Thymus (tissue), 14 donors: Measurements from ENCODE around the gene ZDHHC14. TPM values are rescaled to one million over a fixed set of nuclear protein-coding genes. Genes with fewer than 3 reads are reported as not detected.
A peak's percentile ranks its signal among the peaks of the same experiment; 100 is the strongest.
"Not testable (repeated sequence)": the region's sequence is repeated elsewhere in the genome, so short reads cannot be mapped to it uniquely, and the experiment has no call there.

Source experiments
- DNase-seq, 9 donors: peaks; one replicate each; pipeline ENCODE4 v3.0.0-alpha.2; 2013; ENCODE audit warnings: low spot score in 9 of 9, low read depth in 6 of 9, missing footprints in 1 of 9
- H3K27ac ChIP-seq, 2 donors: one replicate each; pipeline ENCODE4 v1.5.1; 2013; ENCODE audit warnings: control low read depth in 1 of 2, low read depth in 1 of 2, low read length in 1 of 2, mild to moderate bottlenecking in 1 of 2, moderate library complexity in 1 of 2
- H3K27me3 ChIP-seq, 2 donors: one replicate each; pipeline ENCODE4 v1.5.1; 2013; ENCODE audit warnings: low read length in 1 of 2; ENCODE audit not compliant: control insufficient read depth in 2 of 2, insufficient read depth in 1 of 2
- H3K36me3 ChIP-seq, 2 donors: one replicate each; pipeline ENCODE4 v1.5.1; 2013; ENCODE audit warnings: low read length in 1 of 2, mild to moderate bottlenecking in 1 of 2, moderate library complexity in 1 of 2; ENCODE audit not compliant: control insufficient read depth in 2 of 2, insufficient read depth in 2 of 2
- H3K4me1 ChIP-seq, 2 donors: one replicate each; pipeline ENCODE4 v1.5.1; 2013; ENCODE audit warnings: low read length in 2 of 2; ENCODE audit not compliant: control insufficient read depth in 2 of 2, insufficient read depth in 2 of 2
- H3K4me3 ChIP-seq, 2 donors: one replicate each; pipeline ENCODE4 v1.5.1; 2013; ENCODE audit warnings: low read length in 2 of 2, control low read depth in 1 of 2, mild to moderate bottlenecking in 1 of 2
- H3K9me3 ChIP-seq, 2 donors: one replicate each; pipeline ENCODE4 v1.5.1; 2013; ENCODE audit warnings: low read length in 1 of 2, mild to moderate bottlenecking in 1 of 2; ENCODE audit not compliant: control insufficient read depth in 2 of 2, insufficient read depth in 1 of 2
- WGBS: extraction: QIAGEN DNeasy Blood & Tissue Kit; methylation state at CpG from one replicate; pipeline ENCODE4 v1.1.7; 2013; 5-methylcytosine and 5-hydroxymethylcytosine counted together
- long read RNA-seq, 10 donors: transcript quantifications; one replicate each; lab custom pipeline, GENCODE V29; 2026
- polyA plus RNA-seq: library from polyadenylated mRNA; stranded (reverse); fragments of 200-250 nt; gene quantifications from one replicate; pipeline ENCODE4 v1.2.3, GENCODE V29; 2013
- total RNA-seq: library from RNA; stranded (reverse); fragments of 120-200 nt; gene quantifications from one replicate; pipeline ENCODE4 v1.2.4, GENCODE V29; 2013
- donor health status: healthy.

ZDHHC14 gene
- 3.4 TPM for total RNA-seq
- 7.5 TPM for polyA plus RNA-seq
- long read RNA-seq, donor 1, partial matches to known transcripts, result 0 of 1 reads
- long read RNA-seq, donor 1, other reads (novel, unspliced or antisense), result 0 of 1 reads
- long read RNA-seq, donor 2, result 0 reads
- long read RNA-seq, donor 3, full-length matches to known transcripts, result 1 of 1 reads
- long read RNA-seq, donor 3, partial matches to known transcripts, result 0 of 1 reads
- long read RNA-seq, donor 3, other reads (novel, unspliced or antisense), result 0 of 1 reads
- long read RNA-seq, donor 4, result 0 reads
- long read RNA-seq, donor 5, full-length matches to known transcripts, result 3 of 3 reads
- long read RNA-seq, donor 5, partial matches to known transcripts, result 0 of 3 reads
- long read RNA-seq, donor 5, other reads (novel, unspliced or antisense), result 0 of 3 reads
- long read RNA-seq, donor 6, partial matches to known transcripts, result 0 of 1 reads
- long read RNA-seq, donor 6, other reads (novel, unspliced or antisense), result 0 of 1 reads
- long read RNA-seq, donor 7, result 0 reads
- long read RNA-seq, donor 8, result 0 reads
- long read RNA-seq, donor 9, result 0 reads
- long read RNA-seq, donor 10, full-length matches to known transcripts, result 1 of 1 reads
- long read RNA-seq, donor 10, partial matches to known transcripts, result 0 of 1 reads
- long read RNA-seq, donor 10, other reads (novel, unspliced or antisense), result 0 of 1 reads

DNA sequence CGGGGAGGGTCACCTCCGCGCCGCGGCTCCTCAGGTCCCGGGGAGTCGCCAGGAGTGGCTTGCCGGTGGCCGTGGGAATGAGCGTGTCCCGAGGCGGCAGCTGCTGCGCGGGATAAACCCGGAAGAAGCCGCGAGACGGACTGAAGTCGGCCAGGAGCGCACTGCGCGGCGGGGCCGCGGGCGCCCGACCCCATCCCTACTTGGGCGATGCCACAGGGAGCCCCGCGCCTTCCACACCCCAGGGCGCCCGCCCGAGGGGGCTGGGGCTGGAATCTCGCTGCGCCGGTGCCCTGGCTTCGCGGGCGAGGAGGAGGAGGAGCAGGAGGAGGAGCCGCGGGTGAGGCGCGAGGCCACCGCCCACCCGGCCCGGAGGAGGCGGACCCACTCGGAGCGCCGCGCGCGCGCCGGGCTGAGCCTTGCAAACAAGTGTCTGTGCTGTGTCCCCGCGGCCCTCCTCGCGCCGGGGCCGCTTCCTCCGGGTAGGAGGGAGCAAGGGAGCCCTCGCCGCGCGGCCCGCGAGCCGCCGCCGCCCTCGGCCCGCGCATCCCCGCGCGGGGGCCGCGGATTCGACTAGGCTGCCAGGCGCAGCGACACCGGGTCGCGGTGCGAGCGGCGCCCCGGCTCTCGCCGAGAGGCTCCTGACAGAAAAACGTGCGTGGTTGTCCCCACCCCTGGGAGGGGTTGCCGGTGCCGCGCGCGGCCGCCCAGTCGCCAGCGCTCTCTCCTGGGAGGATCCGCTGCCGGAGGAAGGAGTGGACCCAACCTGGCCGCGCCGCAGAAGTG is at the start of gene ZDHHC14:
TSS of gene ZDHHC14 (plus strand) at position 412 of the 783 bp plus-strand sequence.
- DNase-seq, result peak in 8 of 9 donors; percentile 67 to 92 (median 83)
- peaks cover 10 to 13% of the 10 kb centered on the region in 2 donors for H3K4me1 ChIP-seq
- H3K36me3 ChIP-seq, result no peaks in the 10 kb centered on the region
- WGBS, result under 1% methylated on average over 106 of the region's 106 CpGs
- peak within 1 kb of the TSS; percentile 80 for H3K27ac ChIP-seq
- peaks cover 0 to 3% of the 10 kb centered on the region in 2 donors for H3K9me3 ChIP-seq
- peak within 1 kb of the TSS; percentile 79 to 81 for H3K4me3 ChIP-seq
- H3K27me3 ChIP-seq, result peaks cover 3 to 18% of the 10 kb centered on the region in 2 donors

DNA sequence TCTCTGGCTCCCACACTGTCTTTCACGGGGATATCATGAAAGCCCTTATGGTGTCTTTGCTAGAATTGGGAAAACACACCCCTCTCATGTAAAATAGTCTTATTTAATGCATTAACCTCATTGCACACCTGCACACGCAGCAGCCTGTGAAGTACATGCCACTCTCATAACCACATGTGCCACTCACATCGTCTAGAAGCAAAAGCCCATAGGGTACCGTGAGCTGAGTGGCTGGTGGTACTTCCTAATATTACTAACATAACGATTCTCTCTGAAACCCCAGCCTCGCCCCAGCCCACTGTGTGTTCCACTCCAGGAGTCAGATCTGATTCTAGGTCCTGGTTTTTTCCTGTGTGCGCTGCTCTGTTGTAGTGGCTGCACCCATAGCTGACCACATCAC is 48.2 kb upstream of the ZDHHC14 start:
- Histone ChIP-seq H3K27me3 (peaks cover 0 to 12% of the 10 kb centered on the region in 2 donors), H3K27ac (no peak overlapping the region), H3K4me1 (no peaks in the 10 kb centered on the region), H3K4me3 (no peak overlapping the region), H3K9me3 (no peaks in the 10 kb centered on the region), H3K36me3 (no peaks in the 10 kb centered on the region)
- DNase-seq, result no peak
- WGBS, result 92% methylated on average over 7 of the region's 7 CpGs

DNA sequence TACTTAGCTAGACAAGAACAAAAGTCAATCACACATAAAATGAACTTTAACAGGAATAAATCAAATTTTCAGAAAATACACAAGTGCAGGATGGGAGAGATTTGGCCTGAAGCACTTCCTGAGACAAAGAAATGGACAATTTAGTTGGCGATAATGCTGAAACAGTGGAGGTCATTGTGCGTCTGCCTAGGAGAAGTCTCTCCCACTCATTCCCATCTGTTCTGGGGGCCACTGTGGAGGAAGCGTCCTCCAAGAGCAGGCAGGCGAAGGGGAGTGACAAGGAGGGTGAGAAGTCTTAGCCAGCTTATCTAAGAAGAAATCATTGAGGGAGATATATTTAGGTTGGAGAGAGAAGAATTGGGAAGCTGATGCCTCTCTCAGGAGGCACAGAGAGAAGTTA is 47.5 kb upstream of the ZDHHC14 start:
- H3K27ac ChIP-seq, result no peak overlapping the region
- H3K27me3 ChIP-seq, result peaks cover 0 to 12% of the 10 kb centered on the region in 2 donors
- H3K4me3 ChIP-seq, result no peak overlapping the region
- no peaks in the 10 kb centered on the region for H3K9me3 ChIP-seq
- DNase-seq, result no peak
- H3K36me3 ChIP-seq, result no peaks in the 10 kb centered on the region
- over 99% methylated on average over 4 of the region's 4 CpGs for WGBS
- H3K4me1 ChIP-seq, result no peaks in the 10 kb centered on the region

DNA sequence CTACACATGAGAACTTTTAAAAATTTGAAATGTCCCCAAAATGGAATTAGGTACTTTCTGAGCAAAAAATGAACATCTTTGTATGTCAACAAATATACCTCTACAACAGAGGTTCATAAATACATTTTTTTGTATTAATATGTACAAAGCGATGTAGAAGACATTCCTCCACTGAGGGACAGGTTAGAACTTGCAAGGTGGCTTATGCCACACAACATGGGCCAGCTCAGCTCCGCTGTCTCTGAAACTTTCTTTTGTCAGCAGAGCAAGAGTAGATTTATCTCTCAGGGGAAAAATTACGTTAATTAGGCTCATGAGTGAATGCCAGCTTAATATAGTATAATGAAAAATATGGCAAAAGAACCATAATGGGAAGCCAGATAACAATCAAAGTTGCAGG is 47.0 kb upstream of the ZDHHC14 start:
- Histone ChIP-seq H3K36me3 (no peaks in the 10 kb centered on the region), H3K27ac (no peak overlapping the region), H3K4me1 (no peaks in the 10 kb centered on the region), H3K4me3 (no peak overlapping the region), H3K27me3 (peaks cover 0 to 12% of the 10 kb centered on the region in 2 donors), H3K9me3 (no peaks in the 10 kb centered on the region)
- WGBS, result 93% methylated on average over 3 of the region's 3 CpGs
- DNase-seq, result no peak

DNA sequence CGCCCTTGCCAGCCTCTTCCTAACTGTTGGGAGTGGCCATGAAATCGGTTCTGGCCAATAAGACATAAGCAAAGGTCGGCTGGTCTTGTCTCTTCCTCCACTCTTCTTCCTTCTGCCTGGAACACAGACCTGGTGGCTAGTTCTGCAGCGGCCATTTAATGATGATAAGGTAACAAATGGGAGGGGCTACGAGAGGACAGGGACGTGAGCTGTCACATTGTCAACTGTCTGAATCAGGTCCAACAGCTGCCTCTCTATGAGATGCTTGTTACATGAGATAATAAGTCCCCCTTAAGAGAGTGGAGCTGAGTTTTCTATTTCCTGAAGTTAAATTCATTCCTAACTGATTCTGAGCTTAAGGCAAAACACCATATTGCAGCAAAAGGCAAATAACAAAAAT is 45.2 kb upstream of the ZDHHC14 start:
- WGBS, result 89% methylated on average over 6 of the region's 6 CpGs
- Histone ChIP-seq H3K27me3 (peaks cover 0 to 4% of the 10 kb centered on the region in 2 donors), H3K27ac (no peak overlapping the region)

DNA sequence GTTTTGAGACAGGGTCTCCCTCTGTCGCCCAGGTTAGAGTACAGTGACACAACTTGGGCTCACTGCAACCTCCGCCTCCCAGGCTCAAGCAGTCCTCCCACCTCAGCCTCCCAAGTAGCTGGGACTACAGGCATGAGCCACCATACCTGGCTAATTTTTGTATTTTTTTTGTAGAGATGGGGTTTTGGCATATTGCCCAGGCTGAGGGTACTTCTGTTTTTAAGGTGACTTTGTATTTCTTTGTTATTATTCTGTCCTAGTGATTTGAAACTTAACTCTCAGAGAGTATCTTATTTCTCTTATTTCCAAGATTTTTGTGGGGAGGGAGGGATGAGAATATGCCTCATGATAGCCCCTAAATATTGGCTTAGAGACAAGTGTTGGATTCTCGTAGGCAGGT is 43.7 kb upstream of the ZDHHC14 start:
- H3K27me3 ChIP-seq, H3K4me3 ChIP-seq, H3K4me1 ChIP-seq, H3K27ac ChIP-seq, DNase-seq, H3K36me3 ChIP-seq, H3K9me3 ChIP-seq: not testable (repeated sequence)
- 85% methylated on average over 3 of the region's 3 CpGs for WGBS

More for the DNA sequence above, 45.2 kb upstream of the ZDHHC14 start:
- no peak for DNase-seq
- Histone ChIP-seq H3K9me3 (no peaks in the 10 kb centered on the region), H3K4me1 (no peaks in the 10 kb centered on the region), H3K36me3 (no peaks in the 10 kb centered on the region), H3K4me3 (no peak overlapping the region)

DNA sequence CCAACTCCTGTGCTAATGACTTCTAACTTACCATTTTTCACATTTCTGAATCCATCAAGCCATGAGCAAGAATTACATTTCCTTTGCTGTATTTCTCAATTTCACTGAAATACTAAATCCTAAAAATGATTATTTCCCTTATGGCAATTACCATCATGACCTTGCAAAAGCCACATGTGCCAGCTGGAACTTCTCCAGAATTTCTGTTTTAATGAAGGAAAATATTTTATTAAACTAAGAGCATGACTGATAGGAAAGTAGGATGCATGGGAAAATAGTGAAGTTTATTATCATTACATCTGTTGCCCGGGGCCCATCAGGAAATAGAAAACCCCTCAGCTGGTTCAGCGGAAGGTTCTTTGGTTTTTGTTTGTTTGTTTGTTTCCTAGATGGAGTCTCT is 43.2 kb upstream of the ZDHHC14 start:
- Histone ChIP-seq H3K27ac (no peak overlapping the region), H3K9me3 (no peaks in the 10 kb centered on the region), H3K27me3 (peaks cover 0 to 4% of the 10 kb centered on the region in 2 donors), H3K36me3 (no peaks in the 10 kb centered on the region), H3K4me3 (no peak overlapping the region), H3K4me1 (no peaks in the 10 kb centered on the region)
- no peak for DNase-seq
- WGBS, result 68% methylated on average over 2 of the region's 2 CpGs

DNA sequence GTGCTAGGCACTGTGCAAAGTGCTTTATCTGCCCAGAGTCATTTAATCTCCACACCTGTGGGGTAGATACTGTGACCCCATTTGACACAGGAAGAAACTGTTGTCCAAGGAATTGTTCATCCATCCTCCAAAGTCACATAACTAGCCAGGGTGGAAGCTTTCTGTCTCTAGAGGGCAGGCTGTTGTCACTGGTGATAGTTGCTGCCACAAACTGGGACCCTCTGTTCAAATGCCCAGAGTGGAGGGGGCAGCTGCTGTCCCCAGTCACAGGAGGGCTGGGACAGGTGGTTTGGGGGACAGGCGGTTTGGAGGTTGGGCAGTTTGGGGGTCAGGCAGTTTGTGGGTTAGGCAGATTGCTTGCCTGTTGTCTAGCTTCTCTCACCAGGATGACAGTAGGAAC is 41.6 kb upstream of the ZDHHC14 start:
- H3K4me3 ChIP-seq, result no peak overlapping the region
- H3K9me3 ChIP-seq, result no peaks in the 10 kb centered on the region
- peaks cover 0 to 2% of the 10 kb centered on the region in 2 donors for H3K27me3 ChIP-seq
- H3K27ac ChIP-seq, result no peak overlapping the region
- H3K4me1 ChIP-seq, result no peaks in the 10 kb centered on the region
- no peak for DNase-seq
- no peaks in the 10 kb centered on the region for H3K36me3 ChIP-seq
- WGBS, result 95% methylated on average over 1 of the region's 1 CpG

DNA sequence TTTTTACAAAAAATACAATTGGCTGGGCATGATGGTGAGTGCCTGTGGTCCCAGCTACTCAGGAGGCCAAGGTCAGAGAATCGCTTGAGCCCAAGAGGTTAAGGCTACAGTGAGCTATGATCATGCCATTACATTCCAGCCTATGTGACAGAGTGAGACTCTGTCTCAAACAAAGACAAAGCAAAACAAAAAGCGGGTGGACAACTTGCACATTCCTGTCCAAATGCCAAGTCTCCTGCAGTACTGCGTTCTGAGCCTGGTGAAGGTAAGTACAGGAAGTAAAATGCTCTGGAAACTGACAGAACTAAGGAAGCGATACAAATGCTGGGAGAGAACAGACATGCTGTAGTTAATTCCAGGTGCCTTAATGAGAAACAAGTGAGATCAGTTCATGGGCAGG is 37.3 kb upstream of the ZDHHC14 start:
- H3K9me3 ChIP-seq, result no peaks in the 10 kb centered on the region
- peaks cover 0 to 4% of the 10 kb centered on the region in 2 donors for H3K27me3 ChIP-seq
- H3K27ac ChIP-seq, result no peak overlapping the region
- H3K4me1 ChIP-seq, result no peaks in the 10 kb centered on the region
- H3K4me3 ChIP-seq, result no peak overlapping the region
- WGBS, result 93% methylated on average over 4 of the region's 4 CpGs
- H3K36me3 ChIP-seq, result no peaks in the 10 kb centered on the region
- DNase-seq, result no peak
